Uterus (tissue), 2 donors: ENCODE data around the gene SPACA4.

ENCODE experiments used
- POLR2A ChIP-seq, 2 donors: fragments of 450-650 bp; IDR thresholded peaks; one replicate each; pipeline ENCODE4 v1.6.1; 2016; ENCODE audit warnings: antibody characterized with exemption in 2 of 2, mild to moderate bottlenecking in 1 of 2, moderate library complexity in 1 of 2
- TF ChIP-seq, protein P1 (sequence below), 4 experiments: fragments of 200-600 bp in 2 of 4; fragments of 450-650 bp in 2 of 4; sonication (generic) in 2 of 4; IDR thresholded peaks; one replicate each; pipeline ENCODE4 v1.5.1; 2016 to 2019; ENCODE audit warnings: antibody characterized with exemption in 4 of 4, mild to moderate bottlenecking in 2 of 4, moderate library complexity in 1 of 4

DNA sequence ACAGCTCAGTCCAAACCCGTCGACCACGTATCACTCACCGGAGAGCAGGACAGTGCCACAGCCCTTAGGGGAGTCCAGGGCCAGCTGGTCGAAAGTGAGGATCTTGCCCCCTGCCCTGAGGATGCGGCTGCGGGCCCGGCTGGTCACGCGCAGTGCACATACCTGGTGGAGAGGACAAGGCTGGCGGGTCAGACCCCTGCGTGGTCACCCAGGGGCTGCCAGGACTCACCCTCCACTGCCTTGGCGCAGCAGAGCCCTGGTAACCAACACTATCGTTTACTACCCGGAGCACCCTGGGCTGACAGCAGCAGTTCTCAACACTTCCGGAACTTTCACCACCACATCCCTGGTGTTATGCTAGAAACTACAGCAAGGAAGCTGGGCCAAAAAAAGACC is 9.5 kb downstream of the SPACA4 start:
- TF ChIP-seq, protein P1, sequence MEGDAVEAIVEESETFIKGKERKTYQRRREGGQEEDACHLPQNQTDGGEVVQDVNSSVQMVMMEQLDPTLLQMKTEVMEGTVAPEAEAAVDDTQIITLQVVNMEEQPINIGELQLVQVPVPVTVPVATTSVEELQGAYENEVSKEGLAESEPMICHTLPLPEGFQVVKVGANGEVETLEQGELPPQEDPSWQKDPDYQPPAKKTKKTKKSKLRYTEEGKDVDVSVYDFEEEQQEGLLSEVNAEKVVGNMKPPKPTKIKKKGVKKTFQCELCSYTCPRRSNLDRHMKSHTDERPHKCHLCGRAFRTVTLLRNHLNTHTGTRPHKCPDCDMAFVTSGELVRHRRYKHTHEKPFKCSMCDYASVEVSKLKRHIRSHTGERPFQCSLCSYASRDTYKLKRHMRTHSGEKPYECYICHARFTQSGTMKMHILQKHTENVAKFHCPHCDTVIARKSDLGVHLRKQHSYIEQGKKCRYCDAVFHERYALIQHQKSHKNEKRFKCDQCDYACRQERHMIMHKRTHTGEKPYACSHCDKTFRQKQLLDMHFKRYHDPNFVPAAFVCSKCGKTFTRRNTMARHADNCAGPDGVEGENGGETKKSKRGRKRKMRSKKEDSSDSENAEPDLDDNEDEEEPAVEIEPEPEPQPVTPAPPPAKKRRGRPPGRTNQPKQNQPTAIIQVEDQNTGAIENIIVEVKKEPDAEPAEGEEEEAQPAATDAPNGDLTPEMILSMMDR (IDR thresholded peaks at IDR 0.05): no peak
- no peak for TF ChIP-seq POLR2A (IDR thresholded peaks at IDR 0.05)
